ENCODE measurements around the gene IL4. TPM values are rescaled to one million over a fixed set of nuclear protein-coding genes. Genes with fewer than 3 reads are reported as not detected.

IL4 gene
- total and polyA plus RNA-seq, 9 of the 15 experiments (the other 6 are each of a cell fraction or from before 2014, with no cell fraction given) = 0.22 to 0.62 TPM; not detected in 7

- DNase-seq (ENCODE audit: extremely low read depth in 1 of 4, low spot score in 3 of 4) (no peak), ATAC-seq (no peak), FAIRE-seq (no peak)
- Histone ChIP-seq H3K27ac (ENCODE audit: extremely low read depth, low read depth, low read length) (no peak overlapping the region), H3K4me1 (replicated peaks in 1 of 2; ENCODE audit: control insufficient read depth in 2 of 2, insufficient read depth in 2 of 2, low read length in 2 of 2) (no peaks in the 10 kb centered on the region), H3K36me3 (ENCODE audit: control insufficient read depth, insufficient read depth, low read length) (peaks cover 73% of the 10 kb centered on the region), H3K79me2 (ENCODE audit: control insufficient read depth, insufficient read depth, low read length) (no peaks in the 10 kb centered on the region), H3K9ac (ENCODE audit: insufficient read depth in 1 of 2, low read depth in 2 of 2, low read length in 2 of 2) (no peak overlapping the region), H3K9me1 (ENCODE audit: control insufficient read depth, insufficient read depth, low read length) (no peaks in the 10 kb centered on the region), H2AFZ (ENCODE audit: low read depth, low read length) (no peak overlapping the region), H3K9me3 (replicated peaks; ENCODE audit: control insufficient read depth, insufficient read depth, low read depth, low read length) (no peaks in the 10 kb centered on the region), H3K4me2 (ENCODE audit: insufficient read depth, low read length) (no peak overlapping the region), H3K27me3 (ENCODE audit: control insufficient read depth in 2 of 2, insufficient read depth in 2 of 2, low read length in 2 of 2) (no peaks in the 10 kb centered on the region), H4K20me1 (replicated peaks; ENCODE audit: control insufficient read depth, insufficient read depth, low read length) (no peaks in the 10 kb centered on the region), H3K4me3 (no peak overlapping the region)
- 70% methylated on average over 4 of the region's 4 CpGs for WGBS (ENCODE audit: insufficient coverage, low coverage, missing lambda C conversion rate)
- ChIA-PET POLR2A (interaction anchor here (1.4 to 2.1 kb wide), 3 partner anchors 11 to 20 kb away, joined by 4 to 8 read pairs (median 7); partner anchors contain the start of gene IL13), CTCF (ENCODE audit: low intra/inter-chr PET ratio) (no interaction called here)
- in situ Hi-C loops (cut with MboI) = no loop called here
- BruUV-seq (replicated peaks) = no TSS peak
- intact Hi-C loops (cut with micrococcal nuclease) = no loop called here
- no peak for TF ChIP-seq ZNF165 (CRISPR knock-in tag; IDR thresholded peaks at IDR 0.05; ENCODE audit: borderline replicate concordance)
- TF ChIP-seq E2F8 (IDR thresholded peaks at IDR 0.05; ENCODE audit: low read depth, partially characterized antibody) = no peak
- no peak for TF ChIP-seq KLF6 (CRISPR knock-in tag; IDR thresholded peaks at IDR 0.05; ENCODE audit: borderline replicate concordance)
- no peak for TF ChIP-seq RNF2 (IDR thresholded peaks at IDR 0.05)
- no peak for TF ChIP-seq SIN3B (IDR thresholded peaks at IDR 0.05; ENCODE audit: low read depth)
- no peak for TF ChIP-seq MYC (IDR thresholded peaks at IDR 0.05; ENCODE audit: low read depth, low read length)
- no peak for TF ChIP-seq MYC (CRISPR knock-in tag; IDR thresholded peaks at IDR 0.05; ENCODE audit: borderline replicate concordance, low read depth)
- TF ChIP-seq ZBED1 (IDR thresholded peaks at IDR 0.05) = no peak
- no peak for TF ChIP-seq LARP7 (IDR thresholded peaks at IDR 0.05)
- no peak for TF ChIP-seq ZSCAN29 (IDR thresholded peaks at IDR 0.05)
- no peak for TF ChIP-seq ZNF197 (CRISPR knock-in tag; IDR thresholded peaks at IDR 0.05; ENCODE audit: low read depth)
- no peak for TF ChIP-seq ELF4 (CRISPR knock-in tag; IDR thresholded peaks at IDR 0.05)
- no peak for TF ChIP-seq ATF4 (CRISPR knock-in tag; IDR thresholded peaks at IDR 0.05)
- no peak for TF ChIP-seq SPI1 (IDR thresholded peaks at IDR 0.05; ENCODE audit: borderline replicate concordance, low read depth, low read length)
- TF ChIP-seq TARDBP (IDR thresholded peaks at IDR 0.05) = no peak
- no peak for TF ChIP-seq ZFP36 (IDR thresholded peaks at IDR 0.05; ENCODE audit: low read depth, low read length, partially characterized antibody)
- TF ChIP-seq E2F6 (IDR thresholded peaks at IDR 0.05; ENCODE audit: borderline replicate concordance in 1 of 2, extremely low read depth in 1 of 2, insufficient read depth in 1 of 2, insufficient read length in 1 of 2, low read depth in 1 of 2, low read length in 1 of 2, poor library complexity in 1 of 2, severe bottlenecking in 1 of 2) = no peak
These were observed 33.2 kb upstream of the IL4 start for GRCh38 chr5:132640613-132641012.

Measured in K562 (cell line).